Caco-2 (cell line): ENCODE results near the gene NDEL1. TPM values are rescaled to one million over a fixed set of nuclear protein-coding genes. Genes with fewer than 3 reads are reported as not detected.

ENCODE experiments used
- BruUV-seq: library from RNA; stranded (reverse); fragments of 400-500 nt; replicated peaks from 2 replicates; lab custom pipeline; 2021; lab: Mats Ljungman, UMichigan
- CTCF ChIA-PET: fragments of 300-600 bp; sonication (Branson Sonifier 250); formaldehyde crosslinking; loops from one replicate; lab custom pipeline; 2022; ENCODE audit warnings: antibody characterized with exemption; lab: Charles Lee
- POLR2A ChIA-PET: fragments of 300-600 bp; sonication (Branson Sonifier 250); formaldehyde crosslinking; loops from one replicate; lab custom pipeline; 2022; ENCODE audit warnings: antibody characterized with exemption; lab: Charles Lee
- DNase-seq, 2 experiments: peaks; one replicate each; pipeline versions ENCODE4 v3.0.0 to v3.0.0-alpha.2; 2020 to 2022
- H3K27me3 ChIP-seq: replicated peaks from 2 replicates; pipeline ENCODE4 v1.6.0; 2011; ENCODE audit warnings: low read length; ENCODE audit not compliant: control insufficient read depth, insufficient read depth
- H3K36me3 ChIP-seq: 2 replicates; pipeline ENCODE4 v1.5.1; 2011; ENCODE audit warnings: low read length; ENCODE audit not compliant: control insufficient read depth, insufficient read depth
- H3K4me1 ChIP-seq: fragments of 250-450 bp; sonication (Bioruptor Pico); 2 replicates; pipeline ENCODE4 v1.5.1; 2020; ENCODE audit warnings: mild to moderate bottlenecking
- H3K4me3 ChIP-seq: 2 replicates; pipeline ENCODE4 v1.5.1; 2011; ENCODE audit warnings: low read depth, mild to moderate bottlenecking, control low read depth, low read length
- H3K9me3 ChIP-seq: fragments of 250-450 bp; sonication (Bioruptor Pico); 2 replicates; pipeline ENCODE4 v1.5.1; 2020; ENCODE audit warnings: mild to moderate bottlenecking, moderate library complexity
- H3K27ac Mint-ChIP-seq: one replicate; pipeline ENCODE4 v1.8.0; 2022; ENCODE audit warnings: mixed read lengths; ENCODE audit not compliant: unreplicated experiment
- H3K27me3 Mint-ChIP-seq: one replicate; pipeline ENCODE4 v1.8.0; 2022; ENCODE audit warnings: mixed read lengths; ENCODE audit not compliant: insufficient read depth, unreplicated experiment
- H3K36me3 Mint-ChIP-seq: one replicate; pipeline ENCODE4 v1.8.0; 2022; ENCODE audit warnings: mild to moderate bottlenecking, mixed read lengths; ENCODE audit not compliant: insufficient read depth, unreplicated experiment
- H3K4me1 Mint-ChIP-seq: one replicate; pipeline ENCODE4 v1.8.0; 2022; ENCODE audit warnings: low read depth, mixed read lengths; ENCODE audit not compliant: unreplicated experiment
- H3K4me3 Mint-ChIP-seq: one replicate; pipeline ENCODE4 v1.8.0; 2022; ENCODE audit warnings: mild to moderate bottlenecking, moderate library complexity, mixed read lengths; ENCODE audit not compliant: unreplicated experiment
- H3K9me3 Mint-ChIP-seq: one replicate; pipeline ENCODE4 v1.8.0; 2022; ENCODE audit warnings: mixed read lengths; ENCODE audit not compliant: unreplicated experiment
- intact Hi-C: fragments of 100-400 bp; cut with micrococcal nuclease; formaldehyde crosslinking; loops from one replicate; pipeline ENCODE4 v1.10.0; 2022; ENCODE audit not compliant: unreplicated experiment
- total RNA-seq: library from RNA; stranded (reverse); gene quantifications from 2 replicates; pipeline ENCODE4 v1.2.3, GENCODE V29; 2022
- TF ChIP-seq, protein P1 (sequence below), 2 experiments: fragments of 200-600 bp in 1 of 2; IDR thresholded peaks; 1 replicate in 1 of 2; 2 replicates in 1 of 2; pipeline versions ENCODE4 v1.5.1 to v1.8.0; 2011 to 2022; ENCODE audit warnings: antibody characterized with exemption in 1 of 2, control low read depth in 1 of 2, inconsistent platforms in 1 of 2, low read depth in 1 of 2, low read length in 1 of 2, mild to moderate bottlenecking in 1 of 2, moderate library complexity in 1 of 2; ENCODE audit not compliant: insufficient read depth in 1 of 2, severe bottlenecking in 1 of 2, unreplicated experiment in 1 of 2

NDEL1 gene
- total RNA-seq, 1 experiment from 2014 or later: 32.2 TPM

DNA sequence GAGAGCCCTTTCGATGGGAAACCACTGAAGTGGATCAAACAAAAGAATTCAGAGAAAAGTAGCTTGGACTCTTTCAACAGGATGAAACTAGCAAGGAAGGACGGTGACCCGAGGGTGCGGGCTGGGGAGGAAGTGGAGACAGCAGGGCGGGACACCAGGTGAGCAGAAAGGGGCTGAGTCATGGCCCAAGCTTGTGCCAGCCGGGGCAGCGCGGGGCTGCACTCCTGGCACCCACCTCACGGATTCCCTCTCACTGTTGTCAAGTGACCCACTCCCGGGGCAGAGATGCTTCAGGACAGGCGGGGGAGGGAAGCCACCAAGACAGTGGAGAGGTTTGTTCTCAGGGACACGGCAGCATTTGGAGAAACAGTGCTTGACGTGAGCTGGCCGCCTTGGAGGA, 27.3 kb upstream of the NDEL1 start:
- Histone ChIP-seq H3K36me3 (no peaks in the 10 kb centered on the region), H3K9me3 (no peaks in the 10 kb centered on the region), H3K27me3 (no peaks in the 10 kb centered on the region), H3K4me1 (no peaks in the 10 kb centered on the region), H3K4me3 (no peak overlapping the region)
- POLR2A ChIA-PET: no interaction called here
- no TSS peak for BruUV-seq
- no peak for DNase-seq
- no peaks in the 10 kb centered on the region for H3K27me3 Mint-ChIP-seq
- peaks cover 5% of the 10 kb centered on the region for H3K36me3 Mint-ChIP-seq
- intact Hi-C loops: no loop called here
- no peak overlapping the region for H3K4me3 Mint-ChIP-seq
- no peaks in the 10 kb centered on the region for H3K4me1 Mint-ChIP-seq
- no peaks in the 10 kb centered on the region for H3K9me3 Mint-ChIP-seq
- no peak overlapping the region for H3K27ac Mint-ChIP-seq
- TF ChIP-seq, protein P1, sequence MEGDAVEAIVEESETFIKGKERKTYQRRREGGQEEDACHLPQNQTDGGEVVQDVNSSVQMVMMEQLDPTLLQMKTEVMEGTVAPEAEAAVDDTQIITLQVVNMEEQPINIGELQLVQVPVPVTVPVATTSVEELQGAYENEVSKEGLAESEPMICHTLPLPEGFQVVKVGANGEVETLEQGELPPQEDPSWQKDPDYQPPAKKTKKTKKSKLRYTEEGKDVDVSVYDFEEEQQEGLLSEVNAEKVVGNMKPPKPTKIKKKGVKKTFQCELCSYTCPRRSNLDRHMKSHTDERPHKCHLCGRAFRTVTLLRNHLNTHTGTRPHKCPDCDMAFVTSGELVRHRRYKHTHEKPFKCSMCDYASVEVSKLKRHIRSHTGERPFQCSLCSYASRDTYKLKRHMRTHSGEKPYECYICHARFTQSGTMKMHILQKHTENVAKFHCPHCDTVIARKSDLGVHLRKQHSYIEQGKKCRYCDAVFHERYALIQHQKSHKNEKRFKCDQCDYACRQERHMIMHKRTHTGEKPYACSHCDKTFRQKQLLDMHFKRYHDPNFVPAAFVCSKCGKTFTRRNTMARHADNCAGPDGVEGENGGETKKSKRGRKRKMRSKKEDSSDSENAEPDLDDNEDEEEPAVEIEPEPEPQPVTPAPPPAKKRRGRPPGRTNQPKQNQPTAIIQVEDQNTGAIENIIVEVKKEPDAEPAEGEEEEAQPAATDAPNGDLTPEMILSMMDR (IDR thresholded peaks at IDR 0.05; ENCODE audit: insufficient read depth in 1 of 2, low read depth in 1 of 2, low read length in 1 of 2, severe bottlenecking in 1 of 2, unreplicated experiment in 1 of 2): no peak
- CTCF ChIA-PET: no interaction called here

DNA sequence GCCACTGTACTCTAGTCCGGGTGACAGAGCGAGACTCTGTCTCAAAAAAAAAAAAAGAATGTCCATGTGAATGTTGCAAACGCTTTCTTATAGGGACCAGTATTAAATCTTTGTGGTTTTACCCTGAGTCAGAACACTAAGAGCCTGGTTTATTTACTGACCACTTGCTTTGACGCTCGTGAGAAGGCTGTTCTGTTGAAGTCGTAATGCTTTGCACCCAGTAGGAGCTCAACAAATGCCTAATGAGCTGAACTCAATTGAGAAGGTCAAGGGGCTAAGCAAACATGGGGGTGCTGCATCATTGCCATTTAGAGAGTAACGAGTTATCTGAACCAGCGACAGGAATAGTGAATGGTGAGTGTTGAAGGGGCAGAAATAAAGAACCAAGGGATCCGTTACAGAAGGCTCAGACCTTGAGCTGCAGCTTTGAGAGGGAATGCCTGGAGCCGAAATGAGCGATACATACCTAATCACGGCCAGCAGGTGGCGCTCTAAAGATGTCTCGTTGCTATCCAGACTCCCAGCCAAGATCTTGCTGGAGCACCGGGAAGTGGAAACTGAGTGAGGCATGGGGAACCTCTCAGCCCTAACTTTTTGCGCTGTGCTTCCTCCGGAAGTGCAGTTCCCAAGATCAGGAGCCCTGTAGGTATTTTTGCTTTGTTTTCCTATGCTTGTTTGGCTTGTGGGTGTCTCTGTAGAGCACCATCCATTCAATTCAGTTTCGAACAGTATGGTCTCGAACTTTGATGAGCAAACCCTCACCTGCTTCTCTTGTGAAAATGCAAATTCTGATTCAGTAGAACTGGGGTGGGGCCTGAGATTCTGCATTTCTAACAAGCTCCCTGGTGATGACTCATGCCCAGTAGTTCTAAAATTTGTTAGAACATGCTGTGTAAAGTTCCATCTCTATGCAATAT, 25.5 kb upstream of the NDEL1 start:
- no peaks in the 10 kb centered on the region for H3K27me3 Mint-ChIP-seq
- Histone ChIP-seq H3K27me3 (no peaks in the 10 kb centered on the region), H3K36me3 (no peaks in the 10 kb centered on the region), H3K9me3 (no peaks in the 10 kb centered on the region), H3K4me3 (no peak overlapping the region), H3K4me1 (no peaks in the 10 kb centered on the region)
- POLR2A ChIA-PET: interaction anchor here (1.0 kb wide), 1 partner anchor 27 kb away, joined by 5 read pairs; no protein-coding TSS in a partner anchor
- CTCF ChIA-PET: interaction anchor here (0.6 to 1.4 kb wide), 9 partner anchors 10 to 376 kb away, joined by 3 to 13 read pairs (median 4); partner anchors contain the start of gene NDEL1
- DNase-seq: peak; percentile 77
- TF ChIP-seq, protein P1 (IDR thresholded peaks at IDR 0.05; ENCODE audit: insufficient read depth in 1 of 2, low read depth in 1 of 2, low read length in 1 of 2, severe bottlenecking in 1 of 2, unreplicated experiment in 1 of 2): peak; percentile 58
- no TSS peak for BruUV-seq
- no peaks in the 10 kb centered on the region for H3K4me1 Mint-ChIP-seq
- H3K4me3 Mint-ChIP-seq: no peak overlapping the region
- peaks cover 5% of the 10 kb centered on the region for H3K36me3 Mint-ChIP-seq
- intact Hi-C loops: loop anchor here (10.0 kb wide), 1 partner anchor 335 kb away; the partner anchor contains the start of gene CCDC42
- H3K27ac Mint-ChIP-seq: no peak overlapping the region
- no peaks in the 10 kb centered on the region for H3K9me3 Mint-ChIP-seq

DNA sequence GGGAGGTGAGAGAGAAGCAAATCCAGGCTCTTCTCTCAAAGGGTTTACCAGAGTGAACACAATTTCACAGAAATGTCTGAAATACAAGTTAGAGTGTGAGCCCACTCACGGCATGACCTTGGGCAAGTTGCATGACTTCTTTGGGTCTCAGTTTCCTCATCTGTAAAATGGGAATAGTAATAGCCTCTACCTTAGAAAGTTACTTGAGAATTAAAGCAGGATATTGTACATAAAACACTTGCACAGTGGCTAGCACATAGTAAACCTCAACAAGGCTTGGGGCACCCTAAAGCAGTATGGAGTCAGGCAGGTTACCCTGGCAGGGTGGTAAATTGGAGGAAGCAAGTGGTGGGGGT, 24.8 kb upstream of the NDEL1 start:
- H3K27ac Mint-ChIP-seq: no peak overlapping the region
- H3K27me3 Mint-ChIP-seq: no peaks in the 10 kb centered on the region
- peaks cover 5% of the 10 kb centered on the region for H3K36me3 Mint-ChIP-seq
- no peaks in the 10 kb centered on the region for H3K9me3 Mint-ChIP-seq
- Histone ChIP-seq H3K4me1 (no peaks in the 10 kb centered on the region), H3K36me3 (no peaks in the 10 kb centered on the region), H3K4me3 (no peak overlapping the region), H3K9me3 (no peaks in the 10 kb centered on the region), H3K27me3 (no peaks in the 10 kb centered on the region)
- no peaks in the 10 kb centered on the region for H3K4me1 Mint-ChIP-seq
- no TSS peak for BruUV-seq
- ChIA-PET POLR2A (interaction anchor here (1.0 kb wide), 1 partner anchor 27 kb away, joined by 5 read pairs; no protein-coding TSS in a partner anchor), CTCF (interaction anchor here (0.7 to 1.4 kb wide), 8 partner anchors 9 to 375 kb away, joined by 3 to 13 read pairs (median 4); partner anchors contain the start of gene NDEL1)
- no peak for DNase-seq
- TF ChIP-seq, protein P1 (IDR thresholded peaks at IDR 0.05; ENCODE audit: insufficient read depth in 1 of 2, low read depth in 1 of 2, low read length in 1 of 2, severe bottlenecking in 1 of 2, unreplicated experiment in 1 of 2): no peak
- intact Hi-C loops: loop anchor here (10.0 kb wide), 1 partner anchor 334 kb away; the partner anchor contains the start of gene CCDC42
- H3K4me3 Mint-ChIP-seq: no peak overlapping the region
